ENCODE measurements around the gene SPARC. TPM values are rescaled to one million over a fixed set of nuclear protein-coding genes. Genes with fewer than 3 reads are reported as not detected.

SPARC gene
- total and polyA plus RNA-seq, 2 experiments from 2014 or later = 6,520 to 20,092 TPM

- Histone ChIP-seq H3K4me2 (ENCODE audit: unreplicated experiment) (peak overlapping the region; percentile 7), H3K9ac (peak overlapping the region; percentile 72)
These were observed 21.1 kb downstream of the SPARC start for GRCh38 chr5:151665613-151666012.

GRCh38 chr5:151664694-151665585, 21.8 kb downstream of the SPARC start:
- H3K79me2 ChIP-seq (ENCODE audit: insufficient read depth) = peaks cover 54% of the 10 kb centered on the region
- H3K9ac ChIP-seq = peak overlapping the region; percentile 72
- H3K36me3 ChIP-seq (ENCODE audit: low read depth) = peaks cover 80% of the 10 kb centered on the region
- H3K9me3 ChIP-seq (ENCODE audit: low read depth) = no peaks in the 10 kb centered on the region
- WGBS, 2 experiments (ENCODE audit: low coverage in 1 of 2, low lambda C conversion rate in 2 of 2, missing lambda C conversion rate in 2 of 2) = 18 to 20% methylated on average over 6 of the region's 6 CpGs
- peak overlapping the region; percentile 99 for H3K27ac ChIP-seq
- no peak overlapping the region for H3K4me2 ChIP-seq (ENCODE audit: unreplicated experiment)
- peaks cover 69% of the 10 kb centered on the region for H3K4me1 ChIP-seq (ENCODE audit: insufficient read depth)
- DNase-seq = peak; percentile 76
- in situ Hi-C loops (cut with MboI) = loop anchor here (5.0 kb wide), 1 partner anchor 77 kb away; no protein-coding TSS in a partner anchor
- H3K4me3 ChIP-seq = no peak overlapping the region
- peaks cover 95% of the 10 kb centered on the region for H3F3A ChIP-seq (ENCODE audit: insufficient read depth)
- no peaks in the 10 kb centered on the region for H3K27me3 ChIP-seq (replicated peaks; ENCODE audit: insufficient read depth)
- H4K20me1 ChIP-seq (ENCODE audit: insufficient read depth) = no peaks in the 10 kb centered on the region; the same call in 1 of the 2 replicates
- no peaks in the 10 kb centered on the region for H3K9me2 ChIP-seq (ENCODE audit: insufficient read depth)
- no peak overlapping the region for H2AFZ ChIP-seq
- no peak for TF ChIP-seq EZH2phosphoT487 (IDR thresholded peaks at IDR 0.05; ENCODE audit: insufficient read depth, low read depth)
- TF ChIP-seq EZH2 (IDR thresholded peaks at IDR 0.05; ENCODE audit: insufficient read depth, poor library complexity, severe bottlenecking) = no peak

More at GRCh38 chr5:151665613-151666012, 21.1 kb downstream of the SPARC start:
- 0 to 6% methylated on average over 2 of the region's 2 CpGs for WGBS, 2 experiments (ENCODE audit: low coverage in 1 of 2, low lambda C conversion rate in 2 of 2, missing lambda C conversion rate in 2 of 2)
- H3F3A ChIP-seq (ENCODE audit: insufficient read depth) = peaks cover 96% of the 10 kb centered on the region
- no peak overlapping the region for H3K4me3 ChIP-seq
- peaks cover 71% of the 10 kb centered on the region for H3K4me1 ChIP-seq (ENCODE audit: insufficient read depth)
- in situ Hi-C loops (cut with MboI) = no loop called here
- no peaks in the 10 kb centered on the region for H3K9me3 ChIP-seq (ENCODE audit: low read depth)
- peak overlapping the region; percentile 99 for H3K27ac ChIP-seq
- no peaks in the 10 kb centered on the region; the same call in 1 of the 2 replicates for H4K20me1 ChIP-seq (ENCODE audit: insufficient read depth)
- H3K27me3 ChIP-seq (replicated peaks; ENCODE audit: insufficient read depth) = no peaks in the 10 kb centered on the region
- TF ChIP-seq EZH2phosphoT487 (IDR thresholded peaks at IDR 0.05; ENCODE audit: insufficient read depth, low read depth) = no peak
- TF ChIP-seq EZH2 (IDR thresholded peaks at IDR 0.05; ENCODE audit: insufficient read depth, poor library complexity, severe bottlenecking) = no peak
- H3K79me2 ChIP-seq (ENCODE audit: insufficient read depth) = peaks cover 61% of the 10 kb centered on the region
- peak; percentile 61 for DNase-seq
- peaks cover 87% of the 10 kb centered on the region for H3K36me3 ChIP-seq (ENCODE audit: low read depth)
- H3K9me2 ChIP-seq (ENCODE audit: insufficient read depth) = no peaks in the 10 kb centered on the region
- H2AFZ ChIP-seq = no peak overlapping the region

- Histone ChIP-seq H3K4me1 (ENCODE audit: insufficient read depth) (peaks cover 70% of the 10 kb centered on the region), H4K20me1 (ENCODE audit: insufficient read depth) (no peaks in the 10 kb centered on the region; the same call in 1 of the 2 replicates), H3K27me3 (replicated peaks; ENCODE audit: insufficient read depth) (no peaks in the 10 kb centered on the region), H3K9me2 (ENCODE audit: insufficient read depth) (no peaks in the 10 kb centered on the region), H3K9me3 (ENCODE audit: low read depth) (no peaks in the 10 kb centered on the region), H3K9ac (peak overlapping the region; percentile 72), H3K79me2 (ENCODE audit: insufficient read depth) (peaks cover 43% of the 10 kb centered on the region), H3K4me2 (ENCODE audit: unreplicated experiment) (peak overlapping the region; percentile 26), H3K4me3 (no peak overlapping the region), H3K36me3 (ENCODE audit: low read depth) (peaks cover 68% of the 10 kb centered on the region), H3F3A (ENCODE audit: insufficient read depth) (peaks cover 93% of the 10 kb centered on the region), H2AFZ (no peak overlapping the region), H3K27ac (peak overlapping the region; percentile 99)
- 33 to 36% methylated on average over 17 of the region's 17 CpGs for WGBS, 2 experiments (ENCODE audit: low coverage in 1 of 2, low lambda C conversion rate in 2 of 2, missing lambda C conversion rate in 2 of 2)
- in situ Hi-C loops (cut with MboI) = loop anchor here (5.0 kb wide), 1 partner anchor 79 kb away; no protein-coding TSS in a partner anchor
- TF ChIP-seq EZH2phosphoT487 (IDR thresholded peaks at IDR 0.05; ENCODE audit: insufficient read depth, low read depth) = no peak
- no peak for TF ChIP-seq EZH2 (IDR thresholded peaks at IDR 0.05; ENCODE audit: insufficient read depth, poor library complexity, severe bottlenecking)
- DNase-seq = peak; percentile 63
These were observed 23.0 kb downstream of the SPARC start for GRCh38 chr5:151663617-151664293.

DNA sequence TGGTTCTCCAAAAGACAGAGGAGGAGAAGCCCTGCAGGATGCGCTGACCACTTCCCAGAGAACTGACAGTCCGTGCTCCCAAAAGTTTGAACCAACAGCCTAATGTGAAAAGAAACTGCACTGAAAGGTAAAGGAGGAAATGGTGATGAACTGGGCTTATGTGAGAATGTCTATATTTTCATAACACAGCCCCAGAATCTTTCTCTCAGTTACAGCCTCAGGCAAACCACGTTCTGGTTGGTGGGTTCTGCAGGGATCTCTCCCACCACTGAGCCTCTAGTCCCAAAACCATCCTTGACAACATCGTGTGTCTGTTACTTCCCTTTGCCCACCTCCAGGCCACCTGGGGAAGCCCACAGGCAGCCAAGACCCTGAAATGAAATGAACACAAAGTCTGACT, 23.9 kb downstream of the SPARC start:
- Histone ChIP-seq H2AFZ (no peak overlapping the region), H3K36me3 (ENCODE audit: low read depth) (peaks cover 60% of the 10 kb centered on the region), H3K27me3 (replicated peaks; ENCODE audit: insufficient read depth) (no peaks in the 10 kb centered on the region), H4K20me1 (ENCODE audit: insufficient read depth) (no peaks in the 10 kb centered on the region; the same call in 1 of the 2 replicates), H3K27ac (peak overlapping the region; percentile 99), H3K79me2 (ENCODE audit: insufficient read depth) (peaks cover 33% of the 10 kb centered on the region), H3K4me2 (ENCODE audit: unreplicated experiment) (no peak overlapping the region), H3K9ac (peak overlapping the region; percentile 72), H3K9me2 (ENCODE audit: insufficient read depth) (no peaks in the 10 kb centered on the region), H3K9me3 (ENCODE audit: low read depth) (no peaks in the 10 kb centered on the region), H3K4me3 (no peak overlapping the region), H3K4me1 (ENCODE audit: insufficient read depth) (peaks cover 70% of the 10 kb centered on the region), H3F3A (ENCODE audit: insufficient read depth) (peaks cover 94% of the 10 kb centered on the region)
- in situ Hi-C loops (cut with MboI) = loop anchor here (5.0 kb wide), 1 partner anchor 79 kb away; no protein-coding TSS in a partner anchor
- TF ChIP-seq EZH2phosphoT487 (IDR thresholded peaks at IDR 0.05; ENCODE audit: insufficient read depth, low read depth) (no peak), EZH2 (IDR thresholded peaks at IDR 0.05; ENCODE audit: insufficient read depth, poor library complexity, severe bottlenecking) (no peak)
- WGBS, 2 experiments (ENCODE audit: low coverage in 1 of 2, low lambda C conversion rate in 2 of 2, missing lambda C conversion rate in 2 of 2) = 76% methylated on average over 4 of the region's 4 CpGs
- no peak for DNase-seq

Measured in GM23248 (cell line).